ENCODE measurements around the gene IQSEC1. TPM values are rescaled to one million over a fixed set of nuclear protein-coding genes. Genes with fewer than 3 reads are reported as not detected.
A peak's percentile ranks its signal among the peaks of the same experiment; 100 is the strongest.

IQSEC1 gene
- total and polyA plus RNA-seq, 9 of the 15 experiments (the other 6 are each of a cell fraction or from before 2014, with no cell fraction given), result 0.56 to 39.0 (median 6.8) TPM

DNA sequence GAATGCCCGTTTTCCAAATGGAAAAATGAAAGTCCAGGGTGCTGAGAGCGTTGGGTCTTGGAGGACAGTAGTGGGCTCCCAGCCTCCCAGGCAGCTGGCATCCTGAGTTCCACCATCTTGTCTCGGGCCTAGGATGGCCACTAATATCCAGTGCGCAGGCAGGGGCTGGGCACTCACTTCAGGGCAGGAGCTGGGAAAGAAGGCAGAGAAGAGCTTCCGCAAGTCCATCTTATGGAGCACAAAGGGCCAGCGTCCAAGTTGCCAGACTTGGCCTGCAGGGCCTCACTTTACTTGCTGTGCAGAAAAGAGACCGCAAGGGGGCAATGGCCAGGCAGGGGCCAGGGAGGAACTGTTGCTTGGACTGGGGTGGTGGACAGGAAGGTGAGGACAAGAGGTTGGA, 46.1 kb downstream of the IQSEC1 start (continued):
- TF ChIP-seq, protein P1, sequence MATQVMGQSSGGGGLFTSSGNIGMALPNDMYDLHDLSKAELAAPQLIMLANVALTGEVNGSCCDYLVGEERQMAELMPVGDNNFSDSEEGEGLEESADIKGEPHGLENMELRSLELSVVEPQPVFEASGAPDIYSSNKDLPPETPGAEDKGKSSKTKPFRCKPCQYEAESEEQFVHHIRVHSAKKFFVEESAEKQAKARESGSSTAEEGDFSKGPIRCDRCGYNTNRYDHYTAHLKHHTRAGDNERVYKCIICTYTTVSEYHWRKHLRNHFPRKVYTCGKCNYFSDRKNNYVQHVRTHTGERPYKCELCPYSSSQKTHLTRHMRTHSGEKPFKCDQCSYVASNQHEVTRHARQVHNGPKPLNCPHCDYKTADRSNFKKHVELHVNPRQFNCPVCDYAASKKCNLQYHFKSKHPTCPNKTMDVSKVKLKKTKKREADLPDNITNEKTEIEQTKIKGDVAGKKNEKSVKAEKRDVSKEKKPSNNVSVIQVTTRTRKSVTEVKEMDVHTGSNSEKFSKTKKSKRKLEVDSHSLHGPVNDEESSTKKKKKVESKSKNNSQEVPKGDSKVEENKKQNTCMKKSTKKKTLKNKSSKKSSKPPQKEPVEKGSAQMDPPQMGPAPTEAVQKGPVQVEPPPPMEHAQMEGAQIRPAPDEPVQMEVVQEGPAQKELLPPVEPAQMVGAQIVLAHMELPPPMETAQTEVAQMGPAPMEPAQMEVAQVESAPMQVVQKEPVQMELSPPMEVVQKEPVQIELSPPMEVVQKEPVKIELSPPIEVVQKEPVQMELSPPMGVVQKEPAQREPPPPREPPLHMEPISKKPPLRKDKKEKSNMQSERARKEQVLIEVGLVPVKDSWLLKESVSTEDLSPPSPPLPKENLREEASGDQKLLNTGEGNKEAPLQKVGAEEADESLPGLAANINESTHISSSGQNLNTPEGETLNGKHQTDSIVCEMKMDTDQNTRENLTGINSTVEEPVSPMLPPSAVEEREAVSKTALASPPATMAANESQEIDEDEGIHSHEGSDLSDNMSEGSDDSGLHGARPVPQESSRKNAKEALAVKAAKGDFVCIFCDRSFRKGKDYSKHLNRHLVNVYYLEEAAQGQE (IDR thresholded peaks at IDR 0.05; ENCODE audit: borderline replicate concordance), result peak; percentile 65; the same call in 1 of the 2 replicates
- TF ChIP-seq, protein P1 (CRISPR knock-in tag; IDR thresholded peaks at IDR 0.05; ENCODE audit: low read depth), result no peak
- TF ChIP-seq XRCC5 (IDR thresholded peaks at IDR 0.05; ENCODE audit: low read depth, low read length) (peak; percentile 83), FOXJ2 (tag; IDR thresholded peaks at IDR 0.05) (no peak), ZFP36 (IDR thresholded peaks at IDR 0.05; ENCODE audit: low read depth, low read length, partially characterized antibody) (peak; percentile 50), ZZZ3 (IDR thresholded peaks at IDR 0.05) (no peak), NCOA4 (IDR thresholded peaks at IDR 0.05; ENCODE audit: partially characterized antibody) (no peak), NR3C1 (CRISPR knock-in tag; IDR thresholded peaks at IDR 0.05) (no peak), ZNF436 (CRISPR knock-in tag; IDR thresholded peaks at IDR 0.05) (no peak), YY1 (IDR thresholded peaks at IDR 0.05; ENCODE audit: borderline replicate concordance in 1 of 3, control insufficient read depth in 1 of 3, extremely low read depth in 1 of 3, insufficient read depth in 3 of 3, insufficient read length in 1 of 3, insufficient replicate concordance in 2 of 3, low read depth in 1 of 3, low read length in 2 of 3) (peak in 1 of 3 experiments; percentile 31), SMAD4 (CRISPR knock-in tag; conservative IDR thresholded peaks at IDR 0.05) (no peak), ARID1B (IDR thresholded peaks at IDR 0.05) (no peak), SMC3 (conservative IDR thresholded peaks at IDR 0.05; ENCODE audit: insufficient read depth, low read depth, low read length) (peak; percentile 60), JUND (IDR thresholded peaks at IDR 0.05; ENCODE audit: borderline replicate concordance, low read depth, low read length) (peak; percentile 28; the same call in 1 of the 2 replicates), JUND (tag; IDR thresholded peaks at IDR 0.05; ENCODE audit: borderline replicate concordance, low read depth, low read length) (no peak; the same call in 2 of the 3 replicates), JUN (IDR thresholded peaks at IDR 0.05; ENCODE audit: borderline replicate concordance, low read depth, low read length) (no peak), JUN (CRISPR knock-in tag; IDR thresholded peaks at IDR 0.05; ENCODE audit: borderline replicate concordance) (no peak), NR2C1 (IDR thresholded peaks at IDR 0.05) (no peak), NR2C1 (tag; IDR thresholded peaks at IDR 0.05) (no peak), CTBP1 (IDR thresholded peaks at IDR 0.05; ENCODE audit: borderline replicate concordance) (0 out of 2 replicates have a peak, but pooled peaks have one; percentile 37), CC2D1A (IDR thresholded peaks at IDR 0.05) (no peak)
- TF ChIP-seq, protein P2, sequence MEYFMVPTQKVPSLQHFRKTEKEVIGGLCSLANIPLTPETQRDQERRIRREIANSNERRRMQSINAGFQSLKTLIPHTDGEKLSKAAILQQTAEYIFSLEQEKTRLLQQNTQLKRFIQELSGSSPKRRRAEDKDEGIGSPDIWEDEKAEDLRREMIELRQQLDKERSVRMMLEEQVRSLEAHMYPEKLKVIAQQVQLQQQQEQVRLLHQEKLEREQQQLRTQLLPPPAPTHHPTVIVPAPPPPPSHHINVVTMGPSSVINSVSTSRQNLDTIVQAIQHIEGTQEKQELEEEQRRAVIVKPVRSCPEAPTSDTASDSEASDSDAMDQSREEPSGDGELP (CRISPR knock-in tag; IDR thresholded peaks at IDR 0.05; ENCODE audit: borderline replicate concordance), result peak; percentile 44; the same call in 1 of the 2 replicates
